Fibroblast of lung (primary cell): ENCODE measurements around the gene ADORA2B. TPM values are rescaled to one million over a fixed set of nuclear protein-coding genes. Genes with fewer than 3 reads are reported as not detected.

Experiments
- DNase-seq, 2 donors: peaks; one replicate each; pipeline versions ENCODE4 v3.0.0 to v3.0.0-alpha.2; 2010; ENCODE audit warnings: low read depth in 2 of 2
- H2AFZ ChIP-seq: 2 replicates; pipeline ENCODE4 v1.5.1; 2012; ENCODE audit warnings: low read length, control low read depth, inconsistent platforms
- H3K27ac ChIP-seq: 2 replicates; pipeline ENCODE4 v1.5.1; 2011; ENCODE audit warnings: low read length, control low read depth; ENCODE audit not compliant: insufficient read depth
- H3K27me3 ChIP-seq: 2 replicates; pipeline ENCODE4 v1.5.1; 2011; ENCODE audit warnings: mild to moderate bottlenecking, low read length; ENCODE audit not compliant: control insufficient read depth, insufficient read depth
- H3K36me3 ChIP-seq: 2 replicates; pipeline ENCODE4 v1.5.1; 2011; ENCODE audit warnings: low read length; ENCODE audit not compliant: control insufficient read depth, insufficient read depth
- H3K4me1 ChIP-seq: 2 replicates; pipeline ENCODE4 v1.5.1; 2011; ENCODE audit warnings: low read length; ENCODE audit not compliant: control insufficient read depth, insufficient read depth; ENCODE audit errors: extremely low read depth
- H3K4me2 ChIP-seq: 2 replicates; pipeline ENCODE4 v1.5.1; 2011; ENCODE audit warnings: low read length, control low read depth; ENCODE audit not compliant: insufficient read depth; ENCODE audit errors: extremely low read depth
- H3K4me3 ChIP-seq, 4 experiments: fragments of 200-600 bp in 1 of 4; sonication (generic) in 1 of 4; replicated peaks in 1 of 4; 2 replicates each; pipeline ENCODE4 v1.5.1; 2011 to 2016; ENCODE audit warnings: low read length in 4 of 4, low read depth in 3 of 4, mild to moderate bottlenecking in 3 of 4, control low read depth in 2 of 4, inconsistent platforms in 1 of 4, mixed read lengths in 1 of 4; ENCODE audit not compliant: insufficient read depth in 1 of 4; ENCODE audit errors: control extremely low read depth in 1 of 4
- H3K79me2 ChIP-seq: 2 replicates; pipeline ENCODE4 v1.5.1; 2012; ENCODE audit warnings: mild to moderate bottlenecking, low read length, inconsistent platforms; ENCODE audit not compliant: control insufficient read depth, insufficient read depth
- H3K9ac ChIP-seq: 2 replicates; pipeline ENCODE4 v1.5.1; 2011; ENCODE audit warnings: mild to moderate bottlenecking, low read length, control low read depth; ENCODE audit not compliant: insufficient read depth
- H3K9me3 ChIP-seq: 2 replicates; pipeline ENCODE4 v1.5.1; 2012; ENCODE audit warnings: low read depth, low read length; ENCODE audit not compliant: control insufficient read depth, insufficient read depth
- H4K20me1 ChIP-seq: 2 replicates; pipeline ENCODE4 v1.5.1; 2011; ENCODE audit warnings: low read length; ENCODE audit not compliant: control insufficient read depth, insufficient read depth; ENCODE audit errors: extremely low read depth
- CTCF ChIP-seq, 2 donors: IDR thresholded peaks in 1 of 2; conservative IDR thresholded peaks in 1 of 2; 1 replicate in 1 of 2; 2 replicates in 1 of 2; pipeline ENCODE4 v1.5.1; 2011 to 2012; ENCODE audit warnings: low read length in 2 of 2, control low read depth in 1 of 2, inconsistent platforms in 1 of 2, low read depth in 1 of 2, mild to moderate bottlenecking in 1 of 2
- EZH2 ChIP-seq: IDR thresholded peaks from 2 replicates; pipeline ENCODE4 v1.5.1; 2012; ENCODE audit warnings: low read length, control low read depth, mild to moderate bottlenecking; ENCODE audit errors: missing control alignments
- polyA plus RNA-seq, 2 donors: library from polyadenylated mRNA; depleted of rRNA in 1 of 2; stranded (reverse) in 1 of 2; unstranded in 1 of 2; fragments of >200 nt; gene quantifications; 2 replicates each; pipeline ENCODE4 v1.2.1, GENCODE V29; 2011 to 2012; ENCODE audit warnings: missing spikeins in 1 of 2
- total RNA-seq: library from RNA; depleted of rRNA; stranded (reverse); fragments of >200 nt; gene quantifications from 2 replicates; pipeline ENCODE4 v1.2.1, GENCODE V29; 2014

Gene ADORA2B
- total and polyA plus RNA-seq, 2 donors (not counting 1 experiment from before 2014, with no cell fraction given): 3.1 to 17.2 TPM

DNA sequence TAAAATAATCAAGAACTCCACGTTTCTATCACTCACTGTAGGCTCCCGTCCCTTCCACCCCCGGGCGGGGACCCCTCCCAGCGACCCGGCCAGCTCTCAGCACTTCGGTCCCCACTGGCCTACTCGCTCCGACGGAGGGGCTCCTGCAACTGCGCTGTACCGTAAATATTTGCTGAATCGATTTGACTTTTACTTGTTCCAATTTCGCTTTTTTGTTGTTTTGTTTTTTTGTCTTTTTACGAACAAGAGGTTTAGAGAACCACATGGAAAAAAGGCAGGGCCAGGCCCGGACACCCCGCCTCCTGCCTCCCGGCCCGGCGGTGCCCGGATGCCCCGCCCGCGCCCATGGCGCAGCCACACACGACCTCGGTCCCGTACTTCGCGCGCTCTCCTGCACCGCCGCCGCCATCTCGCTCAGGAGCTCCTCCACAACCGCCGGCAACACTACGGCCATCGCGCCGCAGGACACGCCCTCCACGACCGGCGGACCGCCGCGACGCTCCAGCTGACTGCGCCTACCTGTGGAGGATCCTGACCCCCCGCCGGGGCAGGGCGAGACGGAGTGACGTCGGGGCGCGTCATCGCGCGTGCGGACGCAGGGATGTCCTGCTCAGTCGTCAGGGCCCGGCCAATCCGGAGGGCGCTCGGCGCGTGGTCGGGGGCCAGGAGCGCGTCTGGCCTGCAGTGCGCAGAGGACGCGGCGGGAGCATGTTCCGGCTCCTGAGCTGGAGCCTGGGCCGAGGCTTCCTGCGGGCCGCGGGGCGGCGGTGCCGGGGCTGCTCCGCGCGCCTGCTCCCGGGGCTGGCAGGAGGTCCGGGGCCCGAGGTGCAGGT is 54.4 kb downstream of the ADORA2B start, which contains the start of the genes TTC19 and ZSWIM7:
TSS of gene TTC19 (plus strand) at position 684 of the 833 bp plus-strand sequence. CDS start at position 709, 25 bp downstream.
TSS of gene ZSWIM7 (minus strand) at position 564 of the 833 bp plus-strand sequence. CDS start at position 454, 110 bp downstream.
- peak; percentile 95 to 96 for DNase-seq
- peaks cover 9% of the 10 kb centered on the region for H3K36me3 ChIP-seq
- no peak for TF ChIP-seq EZH2
- no peak for TF ChIP-seq CTCF (conservative IDR thresholded peaks at IDR 0.05 in 1 of 2, IDR thresholded peaks at IDR 0.05 in 1 of 2; ENCODE audit: low read depth in 1 of 2, low read length in 2 of 2)
- H2AFZ ChIP-seq: peak within 1 kb of the TSS; percentile 97
- H3K9ac ChIP-seq: peak within 1 kb of the TSS; percentile 93
- peaks cover 2% of the 10 kb centered on the region for H4K20me1 ChIP-seq
- peak within 1 kb of the TSS; percentile 100 for H3K4me2 ChIP-seq
- H3K27me3 ChIP-seq: no peaks in the 10 kb centered on the region
- H3K79me2 ChIP-seq: peaks cover 20% of the 10 kb centered on the region
- no peaks in the 10 kb centered on the region for H3K9me3 ChIP-seq
- H3K27ac ChIP-seq: peak within 1 kb of the TSS; percentile 98
- peak within 1 kb of the TSS; percentile 66 to 87 (median 83) for H3K4me3 ChIP-seq
- peaks cover 6% of the 10 kb centered on the region for H3K4me1 ChIP-seq

DNA sequence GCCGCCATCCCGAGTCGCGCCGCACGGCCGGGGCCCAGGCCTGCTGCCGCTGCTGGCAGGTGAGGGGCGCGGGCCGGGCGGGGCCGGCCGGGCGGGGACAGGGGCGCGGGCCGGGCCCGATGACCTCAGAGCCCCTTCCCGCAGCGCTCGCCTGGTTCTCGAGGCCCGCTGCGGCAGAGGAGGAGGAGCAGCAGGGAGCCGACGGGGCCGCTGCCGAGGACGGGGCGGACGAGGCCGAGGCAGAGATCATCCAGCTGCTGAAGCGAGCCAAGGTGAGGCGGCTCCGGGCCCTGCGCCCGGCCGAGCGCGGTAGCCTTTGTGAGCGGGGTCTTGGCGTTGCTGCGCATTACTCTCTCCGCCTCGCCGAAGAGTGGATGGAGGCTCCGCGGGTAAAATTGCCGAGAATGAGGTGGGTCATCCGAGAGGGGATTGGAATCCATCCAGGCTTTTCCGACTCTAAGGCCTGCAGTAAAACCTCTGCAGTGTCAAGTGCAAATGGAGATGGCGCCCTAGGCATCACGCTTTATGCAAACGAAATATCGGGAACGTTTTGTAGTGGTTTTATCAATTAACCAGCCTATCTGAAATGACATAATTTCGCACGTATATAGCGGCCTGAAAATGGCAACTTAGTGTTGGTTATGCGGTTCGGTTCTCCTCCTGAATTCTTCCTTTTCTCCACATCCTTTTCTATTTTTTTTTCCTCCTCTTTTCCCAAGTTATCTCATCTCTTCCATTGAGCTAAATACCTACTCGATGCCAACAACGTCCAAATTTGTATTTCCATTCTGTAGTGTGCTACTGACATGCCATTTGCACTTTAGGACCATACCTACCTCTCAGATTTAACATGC is 55.3 kb downstream of the ADORA2B start:
- H2AFZ ChIP-seq: peak overlapping the region; percentile 3

More for the DNA sequence above, 55.3 kb downstream of the ADORA2B start:
- TF ChIP-seq CTCF (conservative IDR thresholded peaks at IDR 0.05 in 1 of 2, IDR thresholded peaks at IDR 0.05 in 1 of 2; ENCODE audit: low read depth in 1 of 2, low read length in 2 of 2): no peak
- TF ChIP-seq EZH2: no peak
- Histone ChIP-seq H3K9me3 (no peaks in the 10 kb centered on the region), H4K20me1 (peaks cover 2% of the 10 kb centered on the region), H3K4me3 (peak overlapping the region; percentile 66 to 87 (median 83)), H3K36me3 (peaks cover 11% of the 10 kb centered on the region), H3K4me2 (peak overlapping the region; percentile 99), H3K4me1 (peaks cover 6% of the 10 kb centered on the region), H3K9ac (peak overlapping the region; percentile 93), H3K27me3 (no peaks in the 10 kb centered on the region), H3K27ac (peak overlapping the region; percentile 98), H3K79me2 (peaks cover 20% of the 10 kb centered on the region)
- peak; percentile 39 to 41 for DNase-seq
